K562 (cell line): ENCODE measurements around the gene FAM204A. TPM values are rescaled to one million over a fixed set of nuclear protein-coding genes. Genes with fewer than 3 reads are reported as not detected.

ENCODE experiments used
- ATAC-seq: fragments of 200-7000 bp; cut with Tn5 transposase; 3 replicates; pipeline ENCODE4 v1.9.1; 2020; ENCODE audit warnings: moderate library complexity
- BruUV-seq: library from RNA; stranded (reverse); fragments of 400-500 nt; replicated peaks from 2 replicates; lab custom pipeline; 2021; lab: Mats Ljungman, UMichigan
- CTCF ChIA-PET: fragments of 300-600 bp; formaldehyde crosslinking; extraction: SDS; loops from one replicate; lab custom pipeline; 2021; ENCODE audit warnings: low intra/inter-chr PET ratio; lab: Yijun Ruan, JAX
- POLR2A ChIA-PET: fragments of 300-600, 350-650 bp; sonication (Branson Sonifier 250); formaldehyde crosslinking; extraction: SDS; loops from one replicate; lab custom pipeline; 2021; ENCODE audit warnings: antibody characterized with exemption, inconsistent platforms; lab: Yijun Ruan, JAX
- DNase-seq, 4 experiments: peaks; one replicate each; pipeline versions ENCODE4 v3.0.0 to v3.0.0-alpha.2; 2011 to 2018; ENCODE audit warnings: low spot score in 3 of 4, mixed read lengths in 3 of 4; ENCODE audit errors: extremely low read depth in 1 of 4
- FAIRE-seq: peaks from 2 replicates; lab custom pipeline; 2011; peaks lifted over from hg19 to GRCh38; lab: Jason Lieb, UNC
- H2AFZ ChIP-seq: 2 replicates; pipeline ENCODE4 v1.6.0; 2011; ENCODE audit warnings: low read depth, low read length, control low read depth, inconsistent platforms
- H3K27ac ChIP-seq: fragments of 200-600 bp; 3 replicates; pipeline ENCODE4 v1.8.0; 2011; ENCODE audit warnings: low read depth, mild to moderate bottlenecking, control low read depth, inconsistent platforms, low read length, moderate library complexity, mixed read lengths; ENCODE audit errors: extremely low read depth
- H3K27me3 ChIP-seq, 2 experiments: fragments of 300-600 bp in 1 of 2; 2 replicates in 1 of 2; 3 replicates in 1 of 2; pipeline versions ENCODE4 v1.6.0 to v1.8.0; 2011; ENCODE audit warnings: inconsistent platforms in 2 of 2, low read length in 2 of 2, mild to moderate bottlenecking in 1 of 2, mixed read lengths in 1 of 2, moderate library complexity in 1 of 2; ENCODE audit not compliant: control insufficient read depth in 2 of 2, insufficient read depth in 2 of 2
- H3K36me3 ChIP-seq: fragments of 300-600 bp; 3 replicates; pipeline ENCODE4 v1.8.0; 2011; ENCODE audit warnings: mild to moderate bottlenecking, low read length, inconsistent platforms; ENCODE audit not compliant: control insufficient read depth, insufficient read depth
- H3K4me1 ChIP-seq, 2 experiments: fragments of 200-600 bp in 1 of 2; replicated peaks in 1 of 2; 2 replicates in 1 of 2; 3 replicates in 1 of 2; pipeline versions ENCODE4 v1.5.1 to v1.8.0; 2011; ENCODE audit warnings: inconsistent platforms in 2 of 2, low read length in 2 of 2, mild to moderate bottlenecking in 1 of 2, mixed read lengths in 1 of 2, moderate library complexity in 1 of 2; ENCODE audit not compliant: control insufficient read depth in 2 of 2, insufficient read depth in 2 of 2
- H3K4me2 ChIP-seq: 2 replicates; pipeline ENCODE4 v1.6.1; 2011; ENCODE audit warnings: low read length, control low read depth, inconsistent platforms, mixed read lengths; ENCODE audit not compliant: insufficient read depth
- H3K4me3 ChIP-seq: fragments of 200-600 bp; sonication (generic), shearing (Covaris generic); 2 replicates; pipeline ENCODE4 v1.5.1; 2016; ENCODE audit warnings: control low read depth, inconsistent platforms
- H3K79me2 ChIP-seq: fragments of 200-600 bp; 3 replicates; pipeline ENCODE4 v1.8.0; 2011; ENCODE audit warnings: low read length, inconsistent platforms; ENCODE audit not compliant: control insufficient read depth, insufficient read depth
- H3K9ac ChIP-seq, 2 experiments: 2 replicates each; pipeline versions ENCODE4 v1.6.0 to v1.6.1; 2011; ENCODE audit warnings: low read depth in 2 of 2, low read length in 2 of 2, control low read depth in 1 of 2, inconsistent platforms in 1 of 2, mild to moderate bottlenecking in 1 of 2, mixed read lengths in 1 of 2; ENCODE audit not compliant: insufficient read depth in 1 of 2
- H3K9me1 ChIP-seq: one replicate; pipeline ENCODE4 v1.6.0; 2011; ENCODE audit warnings: inconsistent platforms, mild to moderate bottlenecking, low read length, moderate library complexity; ENCODE audit not compliant: control insufficient read depth, insufficient read depth
- H3K9me3 ChIP-seq: replicated peaks from 2 replicates; pipeline ENCODE4 v1.5.1; 2011; ENCODE audit warnings: low read depth, low read length, inconsistent platforms; ENCODE audit not compliant: control insufficient read depth, insufficient read depth
- H4K20me1 ChIP-seq: replicated peaks from 2 replicates; pipeline ENCODE4 v1.6.1; 2011; ENCODE audit warnings: low read length, inconsistent platforms, mixed read lengths; ENCODE audit not compliant: control insufficient read depth, insufficient read depth
- HMGXB4 ChIP-seq: sonication (generic); formaldehyde crosslinking; IDR thresholded peaks from 2 replicates; pipeline ENCODE4 v1.8.1; 2023; ENCODE audit warnings: mild to moderate bottlenecking, missing genetic modification reagents
- MECOM ChIP-seq: fragments of 250-450 bp; sonication (Bioruptor Pico); IDR thresholded peaks from 2 replicates; pipeline ENCODE4 v1.8.0; 2022; ENCODE audit warnings: inconsistent platforms
- NKRF ChIP-seq: fragments of 450-650 bp; IDR thresholded peaks from 2 replicates; pipeline ENCODE4 v1.6.1; 2016; ENCODE audit warnings: borderline replicate concordance
- PML ChIP-seq: IDR thresholded peaks from 2 replicates; pipeline ENCODE4 v1.6.1; 2012; ENCODE audit warnings: low read length, inconsistent platforms
- RBM39 ChIP-seq: fragments of 200-400 bp; formaldehyde crosslinking; optimal IDR thresholded peaks from 2 replicates; pipeline ENCODE3; 2018; ENCODE audit warnings: low read depth, low read length
- TARDBP ChIP-seq: fragments of 450-650 bp; IDR thresholded peaks from 2 replicates; pipeline ENCODE4 v1.6.1; 2016
- XRCC5 ChIP-seq: fragments of 200-400 bp; formaldehyde crosslinking; IDR thresholded peaks from 2 replicates; pipeline ENCODE4 v1.6.1; 2017; ENCODE audit warnings: low read depth, mild to moderate bottlenecking, low read length
- ZBTB11 ChIP-seq, 3 experiments: fragments of 200-800 bp in 1 of 3; fragments of 250-450 bp in 1 of 3; fragments of 450-650 bp in 1 of 3; sonication (Bioruptor Pico) in 1 of 3; sonication (Bioruptor generic) in 1 of 3; formaldehyde crosslinking in 1 of 3; IDR thresholded peaks; 2 replicates each; pipeline versions ENCODE4 v1.6.1 to v1.8.0; 2016 to 2022; ENCODE audit warnings: mild to moderate bottlenecking in 2 of 3, missing genetic modification characterization in 2 of 3, missing compliant biosample characterization in 1 of 3, moderate library complexity in 1 of 3
- ZNF41 ChIP-seq: fragments of 250-450 bp; sonication (Bioruptor Pico); conservative IDR thresholded peaks from 2 replicates; pipeline ENCODE4 v1.4.0; 2020; ENCODE audit warnings: mild to moderate bottlenecking
- ZNF668 ChIP-seq: fragments of 250-450 bp; sonication (Bioruptor Pico); IDR thresholded peaks from 2 replicates; pipeline ENCODE4 v1.8.0; 2022; ENCODE audit warnings: mild to moderate bottlenecking, inconsistent platforms
- WGBS: fragments of 100-300 bp; shearing (Covaris generic); methylation state at CpG from one replicate; pipeline ENCODE4 v1.1.6; 2016; ENCODE audit warnings: low coverage, mixed read lengths; ENCODE audit not compliant: insufficient coverage; ENCODE audit errors: missing lambda C conversion rate; 5-methylcytosine and 5-hydroxymethylcytosine counted together
- in situ Hi-C: fragments of 300-500 bp; cut with MboI; formaldehyde crosslinking; loops from 4 replicates; pipeline ENCODE4 v1.15.0; 2018; ENCODE audit warnings: inconsistent platforms, mixed read lengths
- intact Hi-C: fragments of 100-400 bp; cut with micrococcal nuclease; formaldehyde crosslinking; loops from 2 replicates; pipeline ENCODE4 v1.14.2; 2022
- polyA plus RNA-seq, 8 experiments: library from polyadenylated mRNA; depleted of rRNA in 4 of 8; stranded (reverse) in 5 of 8; unstranded in 3 of 8; fragments of >200 nt; fragmentation: Nextera tagmentation in 2 of 8; fragmentation: Illumina TruSeq in 1 of 8; extraction: Ambion mirVana in 2 of 8; extraction: Trizol in 1 of 8; gene quantifications; 2 replicates each; pipeline versions ENCODE4 v1.2.1 to v1.2.3, GENCODE V29; 2011 to 2014; ENCODE audit warnings: inconsistent platforms in 1 of 8, missing spikeins in 1 of 8
- total RNA-seq, 7 experiments: library from RNA; depleted of rRNA in 6 of 7; stranded (reverse); fragments of >200 nt in 6 of 7; fragmentation: Illumina TruSeq in 2 of 7; extraction: Trizol in 2 of 7; gene quantifications; 2 replicates each; pipeline versions ENCODE4 v1.2.1 to v1.2.3, GENCODE V29; 2011 to 2021; ENCODE audit warnings: low replicate concordance in 1 of 7

FAM204A gene
- total and polyA plus RNA-seq, 9 of the 15 experiments (the other 6 are each of a cell fraction or from before 2014, with no cell fraction given), result 29.0 to 64.5 (median 44.9) TPM

GRCh38 chr10:118287076-118287806 lies 54.9 kb downstream of the FAM204A start:
- ATAC-seq (no peak), DNase-seq (no peak), FAIRE-seq (no peak)
- Histone ChIP-seq H3K9me1 (no peaks in the 10 kb centered on the region), H4K20me1 (no peaks in the 10 kb centered on the region), H3K36me3 (no peaks in the 10 kb centered on the region), H3K27me3 (peaks cover 3 to 17% of the 10 kb centered on the region in 2 experiments; a peak in 4 of 5 replicates), H3K79me2 (no peaks in the 10 kb centered on the region), H3K4me2 (no peak overlapping the region), H3K4me3 (no peak overlapping the region), H3K9ac (no peak overlapping the region), H3K9me3 (no peaks in the 10 kb centered on the region), H3K4me1 (no peaks in the 10 kb centered on the region), H3K27ac (no peak overlapping the region), H2AFZ (no peak overlapping the region)
- WGBS, result under 1% methylated on average over 9 of the region's 9 CpGs
- intact Hi-C loops (no loop called here), in situ Hi-C loops (no loop called here)
- CTCF ChIA-PET, result no interaction called here
- POLR2A ChIA-PET, result no interaction called here
- no peak for TF ChIP-seq ZNF41 (CRISPR knock-in tag)
- no peak for TF ChIP-seq ZNF668 (CRISPR knock-in tag)
- TF ChIP-seq HMGXB4, result no peak
- TF ChIP-seq TARDBP, result no peak
- TF ChIP-seq XRCC5, result no peak
- TF ChIP-seq PML, result no peak
- TF ChIP-seq MECOM, result no peak
- TF ChIP-seq ZBTB11 (CRISPR knock-in tag; IDR thresholded peaks at IDR 0.05), result no peak
- no peak for TF ChIP-seq RBM39
- TF ChIP-seq NKRF, result no peak
- BruUV-seq, result no TSS peak
